Measurements from ENCODE around the gene CSRP2. TPM values are rescaled to one million over a fixed set of nuclear protein-coding genes. Genes with fewer than 3 reads are reported as not detected.

CSRP2 gene
- total RNA-seq: 1 to 10 TPM; 1.8 to 2.0 TPM

- POLR2A ChIA-PET: no interaction called here
These were observed at the start of gene CSRP2 for GRCh38 chr12:76878899-76879709. Gene CSRP2 (minus strand): TSS chr12:76879019. CDS start chr12:76866260, 12,759 bp downstream.

GRCh38 chr12:76927170-76927784, 48.5 kb upstream of the CSRP2 start:
- Mint-ChIP-seq H3K4me3 (no peak overlapping the region), H3K9me3 (ENCODE audit: low read depth) (no peaks in the 10 kb centered on the region), H3K36me3 (ENCODE audit: low read depth) (no peaks in the 10 kb centered on the region), H3K27me3 (peaks cover 2% of the 10 kb centered on the region), H3K27ac (no peak overlapping the region), H3K4me1 (no peaks in the 10 kb centered on the region)
- ATAC-seq (peak; percentile 30), DNase-seq (peak; percentile 74)
- POLR2A ChIA-PET: no interaction called here
- intact Hi-C loops (cut with DNase I, micrococcal nuclease): loop anchor here (1.0 to 5.0 kb wide), 2 partner anchors 135 to 306 kb away; no protein-coding TSS in a partner anchor
- CTCF ChIA-PET: interaction anchor here (0.6 to 1.2 kb wide), 5 partner anchors 75 to 703 kb away, joined by 3 to 5 read pairs (median 3); no protein-coding TSS in a partner anchor

More at GRCh38 chr12:76878899-76879709, at the start of gene CSRP2:
- Mint-ChIP-seq H3K4me3 (peak within 1 kb of the TSS; percentile 76), H3K36me3 (ENCODE audit: low read depth) (no peaks in the 10 kb centered on the region), H3K27ac (peak within 1 kb of the TSS; percentile 23), H3K27me3 (peaks cover 37% of the 10 kb centered on the region), H3K9me3 (ENCODE audit: low read depth) (no peaks in the 10 kb centered on the region), H3K4me1 (peaks cover 14% of the 10 kb centered on the region)
- DNase-seq: peak; percentile 86
- intact Hi-C loops (cut with DNase I, micrococcal nuclease): loop anchor here (1.0 to 10.0 kb wide), 5 partner anchors 11 to 320 kb away; partner anchors contain the start of genes OSBPL8 (in 1 of the 2) and ZDHHC17 (in 1 of the 2)
- CTCF ChIA-PET: interaction anchor here (0.6 to 1.0 kb wide), 3 partner anchors 23 to 132 kb away, joined by 3 to 4 read pairs (median 3); no protein-coding TSS in a partner anchor
- ATAC-seq: peak; percentile 95

- no peak overlapping the region for H3K27ac Mint-ChIP-seq
- DNase-seq (no peak), ATAC-seq (no peak)
- CTCF ChIA-PET: interaction anchor here (1.6 kb wide), 1 partner anchor 9 kb away, joined by 5 read pairs; no protein-coding TSS in a partner anchor
- no peak overlapping the region for H3K4me3 Mint-ChIP-seq
- POLR2A ChIA-PET: no interaction called here
- H3K36me3 Mint-ChIP-seq (ENCODE audit: low read depth): no peaks in the 10 kb centered on the region
- peaks cover 2% of the 10 kb centered on the region for H3K27me3 Mint-ChIP-seq
- no peaks in the 10 kb centered on the region for H3K9me3 Mint-ChIP-seq (ENCODE audit: low read depth)
- H3K4me1 Mint-ChIP-seq: peaks cover 6% of the 10 kb centered on the region
- intact Hi-C loops (cut with DNase I, micrococcal nuclease): loop anchor here in 1 of 2 experiments (5.0 kb wide), 1 partner anchor 133 kb away; no protein-coding TSS in a partner anchor
These were observed 46.3 kb upstream of the CSRP2 start for GRCh38 chr12:76925135-76925534.

GRCh38 chr12:76922866-76923265, 44.0 kb upstream of the CSRP2 start:
- H3K4me3 Mint-ChIP-seq: no peak overlapping the region

GRCh38 chr12:76921891-76922664, 43.3 kb upstream of the CSRP2 start:
- H3K27me3 Mint-ChIP-seq: peaks cover 3% of the 10 kb centered on the region
- no peaks in the 10 kb centered on the region for H3K36me3 Mint-ChIP-seq (ENCODE audit: low read depth)
- no peak for ATAC-seq
- intact Hi-C loops (cut with DNase I, micrococcal nuclease): no loop called here
- ChIA-PET POLR2A (no interaction called here), CTCF (interaction anchor here (0.6 kb wide), 1 partner anchor 300 kb away, joined by 3 read pairs; no protein-coding TSS in a partner anchor)
- no peak overlapping the region for H3K4me3 Mint-ChIP-seq
- no peak overlapping the region for H3K27ac Mint-ChIP-seq
- DNase-seq: no peak
- H3K9me3 Mint-ChIP-seq (ENCODE audit: low read depth): no peaks in the 10 kb centered on the region
- peaks cover 8% of the 10 kb centered on the region for H3K4me1 Mint-ChIP-seq

More at GRCh38 chr12:76922866-76923265, 44.0 kb upstream of the CSRP2 start:
- H3K36me3 Mint-ChIP-seq (ENCODE audit: low read depth): no peaks in the 10 kb centered on the region
- peaks cover 8% of the 10 kb centered on the region for H3K4me1 Mint-ChIP-seq
- peaks cover 3% of the 10 kb centered on the region for H3K27me3 Mint-ChIP-seq
- ChIA-PET POLR2A (no interaction called here), CTCF (interaction anchor here (0.6 kb wide), 2 partner anchors 11 to 300 kb away, joined by 3 read pairs; no protein-coding TSS in a partner anchor)
- no peak for DNase-seq
- no peak overlapping the region for H3K27ac Mint-ChIP-seq
- intact Hi-C loops (cut with DNase I, micrococcal nuclease): no loop called here
- no peaks in the 10 kb centered on the region for H3K9me3 Mint-ChIP-seq (ENCODE audit: low read depth)
- ATAC-seq: no peak

GRCh38 chr12:76921100-76921471, 42.3 kb upstream of the CSRP2 start:
- H3K9me3 Mint-ChIP-seq (ENCODE audit: low read depth): no peaks in the 10 kb centered on the region
- H3K36me3 Mint-ChIP-seq (ENCODE audit: low read depth): no peaks in the 10 kb centered on the region
- CTCF ChIA-PET: no interaction called here
- POLR2A ChIA-PET: no interaction called here
- no peak overlapping the region for H3K4me3 Mint-ChIP-seq
- intact Hi-C loops (cut with DNase I, micrococcal nuclease): no loop called here
- DNase-seq: no peak
- H3K27me3 Mint-ChIP-seq: peaks cover 2% of the 10 kb centered on the region
- peaks cover 8% of the 10 kb centered on the region for H3K4me1 Mint-ChIP-seq
- H3K27ac Mint-ChIP-seq: no peak overlapping the region
- ATAC-seq: no peak

- H3K27ac Mint-ChIP-seq: no peak overlapping the region
- H3K9me3 Mint-ChIP-seq (ENCODE audit: low read depth): no peaks in the 10 kb centered on the region
- DNase-seq: peak; percentile 25
- no peaks in the 10 kb centered on the region for H3K36me3 Mint-ChIP-seq (ENCODE audit: low read depth)
- peaks cover 1% of the 10 kb centered on the region for H3K27me3 Mint-ChIP-seq
- ATAC-seq: peak; percentile 92
- H3K4me1 Mint-ChIP-seq: peaks cover 8% of the 10 kb centered on the region
- ChIA-PET CTCF (no interaction called here), POLR2A (no interaction called here)
- H3K4me3 Mint-ChIP-seq: no peak overlapping the region
- intact Hi-C loops (cut with DNase I, micrococcal nuclease): no loop called here
These were observed 41.6 kb upstream of the CSRP2 start for GRCh38 chr12:76920172-76921099.

- ATAC-seq (peak; percentile 34), DNase-seq (no peak)
- H3K36me3 Mint-ChIP-seq (ENCODE audit: low read depth): no peaks in the 10 kb centered on the region
- peaks cover 1% of the 10 kb centered on the region for H3K27me3 Mint-ChIP-seq
- peaks cover 8% of the 10 kb centered on the region for H3K4me1 Mint-ChIP-seq
- H3K27ac Mint-ChIP-seq: no peak overlapping the region
- H3K4me3 Mint-ChIP-seq: no peak overlapping the region
- POLR2A ChIA-PET: no interaction called here
- intact Hi-C loops (cut with DNase I, micrococcal nuclease): no loop called here
- CTCF ChIA-PET: interaction anchor here (1.0 kb wide), 1 partner anchor 12 kb away, joined by 3 read pairs; no protein-coding TSS in a partner anchor
- no peaks in the 10 kb centered on the region for H3K9me3 Mint-ChIP-seq (ENCODE audit: low read depth)
These were observed 40.8 kb upstream of the CSRP2 start for GRCh38 chr12:76919383-76920171.

- H3K27me3 Mint-ChIP-seq: peaks cover 4% of the 10 kb centered on the region
- no peak overlapping the region for H3K27ac Mint-ChIP-seq
- H3K36me3 Mint-ChIP-seq (ENCODE audit: low read depth): no peaks in the 10 kb centered on the region
- DNase-seq (no peak), ATAC-seq (no peak)
- no peaks in the 10 kb centered on the region for H3K9me3 Mint-ChIP-seq (ENCODE audit: low read depth)
- H3K4me1 Mint-ChIP-seq: peaks cover 8% of the 10 kb centered on the region
- ChIA-PET POLR2A (no interaction called here), CTCF (interaction anchor here (1.4 to 1.8 kb wide), 2 partner anchors 9 to 95 kb away, joined by 5 to 6 read pairs; no protein-coding TSS in a partner anchor)
- H3K4me3 Mint-ChIP-seq: no peak overlapping the region
- intact Hi-C loops (cut with DNase I, micrococcal nuclease): no loop called here
These were observed 37.3 kb upstream of the CSRP2 start for GRCh38 chr12:76916170-76916540.

Measured in activated CD4-positive, alpha-beta T cell treated with anti-CD3 and anti-CD28 coated beads for 36 hours (primary cell).